Omental fat pad (tissue), 4 donors: ENCODE results near the gene LGALS13. TPM values are rescaled to one million over a fixed set of nuclear protein-coding genes. Genes with fewer than 3 reads are reported as not detected.

Experiments used
- ATAC-seq: fragments of 150-250 bp; one replicate; pipeline ENCODE4 v1.9.1; 2016; ENCODE audit warnings: mild to moderate bottlenecking, moderate library complexity; ENCODE audit not compliant: low FRiP score
- DNase-seq: peaks from one replicate; pipeline ENCODE4 v3.0.0-alpha.2; 2019; ENCODE audit warnings: low spot score
- small RNA-seq: library from RNA; depleted of rRNA; stranded (forward); fragments of <200 nt; gene quantifications from one replicate; pipeline ENCODE3, GENCODE V24; 2016
- total RNA-seq, 4 donors: library from RNA; depleted of rRNA; stranded (reverse); fragments of >200 nt; gene quantifications; one replicate each; pipeline ENCODE4 v1.1.0, GENCODE V29; 2016
- TF ChIP-seq, protein P1 (sequence below), 3 donors: fragments of 450-650 bp; IDR thresholded peaks; one replicate each; pipeline ENCODE4 v1.5.1; 2016 to 2017; ENCODE audit warnings: antibody characterized with exemption in 3 of 3, mild to moderate bottlenecking in 3 of 3, moderate library complexity in 2 of 3

The LGALS13 gene
- total RNA-seq, 4 donors from 2014 or later: not detected

GRCh38 chr19:39641773-39642172, 39.4 kb downstream of the LGALS13 start:
- DNase-seq: no peak
- TF ChIP-seq, protein P1, sequence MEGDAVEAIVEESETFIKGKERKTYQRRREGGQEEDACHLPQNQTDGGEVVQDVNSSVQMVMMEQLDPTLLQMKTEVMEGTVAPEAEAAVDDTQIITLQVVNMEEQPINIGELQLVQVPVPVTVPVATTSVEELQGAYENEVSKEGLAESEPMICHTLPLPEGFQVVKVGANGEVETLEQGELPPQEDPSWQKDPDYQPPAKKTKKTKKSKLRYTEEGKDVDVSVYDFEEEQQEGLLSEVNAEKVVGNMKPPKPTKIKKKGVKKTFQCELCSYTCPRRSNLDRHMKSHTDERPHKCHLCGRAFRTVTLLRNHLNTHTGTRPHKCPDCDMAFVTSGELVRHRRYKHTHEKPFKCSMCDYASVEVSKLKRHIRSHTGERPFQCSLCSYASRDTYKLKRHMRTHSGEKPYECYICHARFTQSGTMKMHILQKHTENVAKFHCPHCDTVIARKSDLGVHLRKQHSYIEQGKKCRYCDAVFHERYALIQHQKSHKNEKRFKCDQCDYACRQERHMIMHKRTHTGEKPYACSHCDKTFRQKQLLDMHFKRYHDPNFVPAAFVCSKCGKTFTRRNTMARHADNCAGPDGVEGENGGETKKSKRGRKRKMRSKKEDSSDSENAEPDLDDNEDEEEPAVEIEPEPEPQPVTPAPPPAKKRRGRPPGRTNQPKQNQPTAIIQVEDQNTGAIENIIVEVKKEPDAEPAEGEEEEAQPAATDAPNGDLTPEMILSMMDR (IDR thresholded peaks at IDR 0.05): no peak
- no peak for ATAC-seq

DNA sequence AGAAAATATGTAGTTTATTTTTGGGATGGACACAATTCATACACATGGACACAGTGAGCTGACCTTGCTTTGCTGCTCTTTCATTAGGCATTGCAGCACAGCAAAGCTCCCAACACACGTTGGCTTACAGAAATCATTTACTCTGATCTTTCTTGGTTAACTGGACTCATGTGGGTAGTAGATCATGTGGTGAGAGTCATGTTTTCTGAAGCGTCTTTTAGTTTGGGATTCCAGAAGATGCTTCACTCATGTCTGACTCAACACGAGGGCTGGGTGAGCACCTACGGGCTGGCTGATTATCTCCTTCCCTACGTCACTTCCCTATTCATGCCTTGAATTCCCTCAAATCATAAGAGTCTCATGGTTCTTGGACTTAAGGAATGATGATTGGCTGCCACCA, 41.3 kb downstream of the LGALS13 start:
- no peak for DNase-seq
- TF ChIP-seq, protein P1 (IDR thresholded peaks at IDR 0.05): no peak
- no peak for ATAC-seq

DNA sequence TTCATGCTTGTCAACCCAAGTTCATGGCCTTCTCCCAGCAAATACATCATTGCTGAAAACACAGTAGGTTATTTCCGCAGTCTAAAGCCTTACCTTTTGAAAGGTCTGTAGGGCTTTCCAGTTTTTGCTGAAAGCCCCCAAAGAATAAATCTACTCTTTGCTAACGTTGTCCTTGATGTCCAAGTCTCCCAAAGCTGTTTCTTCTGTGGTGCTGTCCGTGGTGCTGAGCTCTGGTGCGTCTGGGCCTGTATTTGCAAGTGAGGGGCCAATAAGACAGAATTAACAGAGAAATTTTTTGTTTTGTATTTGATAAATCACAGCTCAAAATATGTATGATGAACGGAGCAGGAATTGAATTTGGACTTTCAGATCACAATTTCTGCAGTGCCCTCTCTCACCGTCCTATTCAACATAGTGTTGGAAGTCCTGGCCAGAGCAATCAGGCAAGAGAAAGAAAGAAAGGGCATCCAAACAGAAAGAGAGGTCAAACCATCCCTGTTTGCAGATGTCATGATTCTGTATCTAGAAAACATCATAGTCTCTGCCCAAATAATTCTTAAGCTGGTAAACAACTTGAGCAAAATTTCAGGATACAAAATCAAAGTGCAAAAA, 43.6 kb downstream of the LGALS13 start:
- ATAC-seq: no peak
- TF ChIP-seq, protein P1 (IDR thresholded peaks at IDR 0.05): no peak
- DNase-seq: no peak

GRCh38 chr19:39647918-39648317, 45.6 kb downstream of the LGALS13 start:
- TF ChIP-seq, protein P1 (IDR thresholded peaks at IDR 0.05): no peak
- DNase-seq (no peak), ATAC-seq (no peak)

- DNase-seq: no peak
- TF ChIP-seq, protein P1 (IDR thresholded peaks at IDR 0.05): no peak
- ATAC-seq: no peak
Observed at GRCh38 chr19:39655613-39656012, 53.3 kb downstream of the LGALS13 start, which contains the start of gene LGALS16. TSS of gene LGALS16 (plus strand) at chr19:39655913. CDS start at chr19:39655962, 49 bp downstream.

Small RNA genes within 50 kb of the gene (small RNA-seq; reads per million reads assigned to genes)
- gene AC005176.2 (not detected), gene RPS29P24 (not detected), gene RPS29P25 (not detected), gene RPS29P26 (not detected), gene RPS29P30 (not detected)

Other genes starting within 250 kb of the LGALS13 start
- 10 to 100 TPM; 29.2 to 60.3 (median 53.3) TPM for gene PAF1, start 211.4 kb upstream of the LGALS13 start, total RNA-seq
- 10 to 100 TPM; 24.5 to 41.3 (median 32.5) TPM for gene MED29, start 211.1 kb upstream of the LGALS13 start, total RNA-seq
- 100 to 1,000 TPM; 323 to 827 (median 509) TPM for gene ZFP36, start 195.7 kb upstream of the LGALS13 start, total RNA-seq
- gene PLEKHG2, start 189.9 kb upstream of the LGALS13 start, total RNA-seq: 10 to 100 TPM; 16.5 to 35.3 (median 21.4) TPM
- 1,000 to 10,000 TPM; 1,153 to 1,681 (median 1,338) TPM for gene RPS16, start 166.6 kb upstream of the LGALS13 start, total RNA-seq
- gene SUPT5H, start 156.9 kb upstream of the LGALS13 start, total RNA-seq: 100 to 1,000 TPM in 1 of 4 donors, 10 to 100 TPM in 3; 62.2 to 102 (median 73.3) TPM
- gene TIMM50, start 121.7 kb upstream of the LGALS13 start, total RNA-seq: 10 to 100 TPM; 36.4 to 65.7 (median 50.3) TPM
- under 1 TPM in 1 of 4 donors, not detected in 3; 0.24 TPM for gene DLL3, start 103.6 kb upstream of the LGALS13 start, total RNA-seq
- not detected for gene SELENOV, start 87.4 kb upstream of the LGALS13 start, total RNA-seq
- gene EID2B, start 69.7 kb upstream of the LGALS13 start, total RNA-seq: 1 to 10 TPM; 1.8 to 4.4 (median 2.3) TPM
- gene EID2, start 62.4 kb upstream of the LGALS13 start, total RNA-seq: 10 to 100 TPM in 2 of 4 donors, 1 to 10 TPM in 2; 6.2 to 13.6 (median 9.6) TPM
- gene LGALS16, start 53.4 kb downstream of the LGALS13 start, total RNA-seq: not detected
- not detected for gene LGALS14, start 102.0 kb downstream of the LGALS13 start, total RNA-seq
- not detected for gene CLC, start 135.5 kb downstream of the LGALS13 start, total RNA-seq
- gene LEUTX, start 176.3 kb downstream of the LGALS13 start, total RNA-seq: not detected
- gene DYRK1B, start 231.6 kb downstream of the LGALS13 start, total RNA-seq: 1 to 10 TPM; 4.6 to 9.9 (median 5.3) TPM
- 100 to 1,000 TPM; 103 to 194 (median 125) TPM for gene FBL, start 243.9 kb downstream of the LGALS13 start, total RNA-seq